AG10803 (cell line): Measurements from ENCODE around the gene UBE2K.
"Not testable (repeated sequence)": the region's sequence is repeated elsewhere in the genome, so short reads cannot be mapped to it uniquely, and the experiment has no call there.

Experiments
- DNase-seq: peaks from one replicate; pipeline ENCODE4 v3.0.0; 2010; ENCODE audit warnings: low read depth
- H3K4me3 ChIP-seq: 2 replicates; pipeline ENCODE4 v1.5.1; 2011; ENCODE audit warnings: mild to moderate bottlenecking, low read length, control low read depth
- TF ChIP-seq, protein P1 (sequence below): conservative IDR thresholded peaks from 2 replicates; pipeline ENCODE4 v1.5.1; 2011; ENCODE audit warnings: mild to moderate bottlenecking, low read length, control low read depth, inconsistent platforms

Gene UBE2K

DNA sequence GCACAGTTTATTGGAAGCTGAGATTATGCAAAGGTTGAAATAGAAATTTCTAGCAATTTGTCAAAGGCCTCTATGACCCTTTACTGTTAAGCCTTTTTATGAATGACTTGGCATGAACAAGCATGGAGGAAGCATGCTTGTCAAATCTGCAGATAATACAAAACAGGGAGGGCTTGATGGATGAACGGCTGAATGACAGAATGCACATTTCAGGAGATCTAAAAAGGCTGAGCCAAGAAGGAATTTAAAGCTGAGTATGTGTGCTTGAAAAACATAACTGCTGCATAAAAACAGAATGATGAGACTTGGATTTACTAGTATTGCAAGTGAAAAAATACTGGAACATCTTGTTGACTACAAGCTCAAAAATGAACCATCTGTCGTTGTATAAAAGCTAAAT, 29.0 kb upstream of the UBE2K start:
- TF ChIP-seq, protein P1, sequence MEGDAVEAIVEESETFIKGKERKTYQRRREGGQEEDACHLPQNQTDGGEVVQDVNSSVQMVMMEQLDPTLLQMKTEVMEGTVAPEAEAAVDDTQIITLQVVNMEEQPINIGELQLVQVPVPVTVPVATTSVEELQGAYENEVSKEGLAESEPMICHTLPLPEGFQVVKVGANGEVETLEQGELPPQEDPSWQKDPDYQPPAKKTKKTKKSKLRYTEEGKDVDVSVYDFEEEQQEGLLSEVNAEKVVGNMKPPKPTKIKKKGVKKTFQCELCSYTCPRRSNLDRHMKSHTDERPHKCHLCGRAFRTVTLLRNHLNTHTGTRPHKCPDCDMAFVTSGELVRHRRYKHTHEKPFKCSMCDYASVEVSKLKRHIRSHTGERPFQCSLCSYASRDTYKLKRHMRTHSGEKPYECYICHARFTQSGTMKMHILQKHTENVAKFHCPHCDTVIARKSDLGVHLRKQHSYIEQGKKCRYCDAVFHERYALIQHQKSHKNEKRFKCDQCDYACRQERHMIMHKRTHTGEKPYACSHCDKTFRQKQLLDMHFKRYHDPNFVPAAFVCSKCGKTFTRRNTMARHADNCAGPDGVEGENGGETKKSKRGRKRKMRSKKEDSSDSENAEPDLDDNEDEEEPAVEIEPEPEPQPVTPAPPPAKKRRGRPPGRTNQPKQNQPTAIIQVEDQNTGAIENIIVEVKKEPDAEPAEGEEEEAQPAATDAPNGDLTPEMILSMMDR, result no peak
- no peak for DNase-seq
- no peak overlapping the region for H3K4me3 ChIP-seq

DNA sequence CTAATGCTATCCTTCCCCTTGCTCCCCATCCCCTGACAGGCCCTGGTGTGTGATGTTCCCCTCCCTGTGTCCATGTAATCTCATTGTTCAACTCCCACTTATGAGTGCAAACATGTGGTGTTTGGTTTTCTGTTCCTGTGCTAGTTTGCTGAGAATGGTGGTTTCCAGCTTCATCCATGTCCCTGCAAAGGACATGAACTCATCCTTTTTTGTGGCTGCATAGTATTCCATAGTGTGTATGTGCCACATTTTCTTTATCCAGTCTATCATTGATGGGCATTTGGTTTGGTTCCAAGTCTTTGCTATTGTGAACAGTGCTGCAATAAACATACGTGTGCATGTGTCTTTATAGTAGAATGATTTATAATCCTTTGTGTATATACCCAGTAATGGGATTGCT, 27.6 kb upstream of the UBE2K start:
- H3K4me3 ChIP-seq, DNase-seq: not testable (repeated sequence)

DNA sequence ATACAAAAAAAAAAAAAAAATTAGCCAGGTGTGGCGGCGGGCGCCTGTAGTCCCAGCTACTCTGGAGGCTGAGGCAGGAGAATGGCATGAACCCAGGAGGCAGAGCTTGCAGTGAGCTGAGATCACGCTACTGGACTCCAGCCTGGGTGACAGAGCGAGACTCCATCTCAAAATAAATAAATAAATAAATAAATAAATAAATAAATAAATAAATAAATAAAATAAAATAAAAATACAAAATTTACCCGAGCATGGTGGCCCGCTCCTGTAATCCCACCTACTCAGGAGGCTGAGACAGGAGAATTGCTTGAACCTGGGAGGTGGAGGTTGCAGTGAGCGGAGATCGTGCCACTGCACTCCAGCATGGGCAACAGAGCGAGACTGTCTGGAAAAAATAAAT, 22.3 kb upstream of the UBE2K start:
- DNase-seq, result not testable (repeated sequence)

DNA sequence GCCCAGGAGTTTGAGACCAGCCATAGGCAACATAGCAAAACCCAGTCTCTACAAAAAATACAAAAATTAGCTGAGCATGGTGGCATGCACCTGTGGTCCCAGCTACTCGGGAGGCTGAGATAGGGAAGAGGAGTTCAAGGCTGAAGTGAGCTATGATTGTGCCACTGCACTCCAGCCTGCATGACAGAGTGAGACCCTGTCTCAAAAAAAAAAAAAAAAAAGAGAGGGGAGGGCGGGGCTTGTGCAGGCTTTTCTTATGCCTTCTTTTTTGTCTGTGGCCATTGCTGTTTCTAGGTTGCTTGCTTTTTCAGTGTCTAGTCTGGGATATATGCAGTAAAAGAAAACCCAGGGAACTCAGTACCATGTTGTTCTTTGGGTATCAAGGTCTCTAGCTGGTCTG, 16.9 kb upstream of the UBE2K start:
- not testable (repeated sequence) for DNase-seq, H3K4me3 ChIP-seq

More for the DNA sequence above, 22.3 kb upstream of the UBE2K start:
- not testable (repeated sequence) for H3K4me3 ChIP-seq

DNA sequence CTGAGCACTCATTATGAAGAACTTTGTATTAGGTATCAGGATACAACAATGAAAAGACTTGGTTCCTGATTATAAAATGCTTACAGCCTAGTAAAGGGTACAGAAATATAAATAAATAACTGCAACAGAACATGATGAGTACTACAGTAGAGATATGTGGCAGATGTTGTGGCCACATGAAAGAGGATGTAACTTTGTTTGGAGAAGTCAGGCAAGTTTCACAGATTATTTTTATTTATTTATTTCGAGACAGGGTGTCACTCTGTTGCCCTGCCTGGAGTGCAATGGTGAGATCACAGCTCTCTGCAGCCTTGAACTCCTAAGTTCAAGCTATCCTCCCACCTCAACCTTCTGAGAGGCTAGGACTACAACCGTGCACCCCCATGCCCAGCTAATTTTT, 15.8 kb upstream of the UBE2K start:
- H3K4me3 ChIP-seq, result no peak overlapping the region
- no peak for DNase-seq
- TF ChIP-seq, protein P1, result no peak

DNA sequence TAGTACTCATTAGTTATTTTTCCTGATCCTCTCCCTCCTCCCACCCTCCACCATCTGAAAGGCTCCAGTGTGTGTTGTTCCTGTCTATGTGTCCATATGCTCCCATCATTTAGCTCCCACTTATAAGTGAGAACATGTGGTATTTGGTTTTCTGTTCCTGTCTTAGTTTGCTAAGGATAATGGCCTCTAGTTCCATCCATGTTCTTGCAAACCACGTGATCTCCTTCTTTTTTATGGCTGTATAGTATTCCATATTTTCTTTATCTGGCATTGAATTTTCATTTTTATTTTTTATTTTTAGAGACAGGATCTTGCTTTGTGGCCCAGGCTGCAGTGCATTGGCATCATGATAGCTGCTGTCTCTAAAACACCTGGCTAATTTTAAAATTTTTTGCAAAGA, 11.9 kb upstream of the UBE2K start:
- no peak overlapping the region for H3K4me3 ChIP-seq
- TF ChIP-seq, protein P1, result no peak
- DNase-seq, result no peak

DNA sequence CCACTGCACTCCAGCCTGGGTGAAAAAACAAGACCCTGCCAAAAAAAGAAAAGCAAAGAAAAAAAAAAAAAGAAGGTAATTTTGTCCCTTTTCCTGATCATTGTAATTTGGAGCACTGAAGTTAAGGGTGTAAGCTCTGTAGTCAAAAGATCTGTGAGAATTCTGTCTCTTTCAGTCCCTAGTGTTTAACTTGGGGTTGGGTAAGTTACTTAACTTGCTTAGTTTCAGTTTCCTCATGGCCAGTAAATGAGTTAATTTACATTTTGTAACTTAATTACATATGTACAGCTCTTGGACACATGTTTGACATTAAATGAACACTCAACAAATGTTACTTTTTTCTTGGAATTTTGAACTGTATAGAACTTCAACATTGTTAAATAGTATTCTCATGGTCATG, 10.9 kb upstream of the UBE2K start:
- DNase-seq, result no peak
- TF ChIP-seq, protein P1, result no peak
- no peak overlapping the region for H3K4me3 ChIP-seq

DNA sequence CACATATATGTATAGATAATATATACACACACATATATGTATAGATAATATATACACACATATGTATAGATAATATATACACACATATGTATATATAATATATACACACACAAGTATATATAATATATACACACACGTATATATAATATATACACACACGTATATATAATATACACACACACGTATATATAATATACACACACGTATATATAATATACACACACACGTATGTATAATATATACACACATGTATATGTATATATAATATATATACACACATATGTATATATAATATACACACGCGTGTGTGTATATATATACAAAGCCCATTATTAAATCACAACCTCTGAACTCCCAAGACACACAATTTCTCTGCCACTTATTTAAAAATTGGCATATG, 8.0 kb upstream of the UBE2K start:
- DNase-seq, result no peak
- TF ChIP-seq, protein P1, result no peak
- H3K4me3 ChIP-seq, result no peak overlapping the region

DNA sequence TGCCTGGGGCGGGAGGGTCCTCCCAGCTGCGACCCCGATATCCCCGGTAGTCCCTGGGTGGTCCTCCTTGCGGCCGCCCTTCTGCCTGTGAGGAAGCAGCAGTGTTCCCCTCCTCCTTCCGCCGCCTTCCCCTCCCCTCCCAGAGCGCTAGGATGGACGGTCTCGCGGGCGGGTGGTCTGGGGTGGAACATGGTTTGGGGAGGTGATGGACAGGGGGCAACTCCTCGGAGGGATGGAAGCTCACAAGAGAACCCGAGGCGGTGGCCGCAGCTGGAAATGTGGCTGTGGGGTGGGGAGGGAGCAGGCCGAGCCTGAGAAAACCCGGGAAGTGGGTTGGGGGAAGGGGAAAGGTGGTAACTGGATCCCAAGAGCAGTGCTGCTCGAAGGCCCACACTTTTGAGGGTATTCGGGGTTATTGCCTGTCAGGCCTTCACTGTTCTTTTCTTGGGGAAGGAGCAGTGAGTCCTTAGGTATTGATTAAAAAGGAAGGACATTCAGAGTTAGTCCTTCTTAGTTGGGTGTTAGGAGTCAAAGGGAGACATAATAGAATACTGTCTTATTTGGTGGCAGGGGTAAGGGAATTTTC, 581 bp downstream of the UBE2K start:
- TF ChIP-seq, protein P1, result no peak
- H3K4me3 ChIP-seq, result peak overlapping the region; percentile 92
- no peak for DNase-seq
